Thyroid gland (tissue), 4 donors: Measurements from ENCODE around the gene SEPTIN1.

ENCODE experiments used
- POLR2A ChIP-seq, 2 donors: fragments of 450-650 bp; IDR thresholded peaks; one replicate each; pipeline ENCODE4 v1.6.1; 2017; ENCODE audit warnings: antibody characterized with exemption in 2 of 2, mild to moderate bottlenecking in 2 of 2, moderate library complexity in 1 of 2
- TF ChIP-seq, protein P1 (sequence below), 6 experiments: fragments of 200-600 bp in 3 of 6; fragments of 450-650 bp in 3 of 6; sonication (generic) in 3 of 6; IDR thresholded peaks; one replicate each; pipeline ENCODE4 v1.5.1; 2016 to 2019; ENCODE audit warnings: antibody characterized with exemption in 6 of 6, mild to moderate bottlenecking in 2 of 6, inconsistent platforms in 1 of 6, moderate library complexity in 1 of 6

DNA sequence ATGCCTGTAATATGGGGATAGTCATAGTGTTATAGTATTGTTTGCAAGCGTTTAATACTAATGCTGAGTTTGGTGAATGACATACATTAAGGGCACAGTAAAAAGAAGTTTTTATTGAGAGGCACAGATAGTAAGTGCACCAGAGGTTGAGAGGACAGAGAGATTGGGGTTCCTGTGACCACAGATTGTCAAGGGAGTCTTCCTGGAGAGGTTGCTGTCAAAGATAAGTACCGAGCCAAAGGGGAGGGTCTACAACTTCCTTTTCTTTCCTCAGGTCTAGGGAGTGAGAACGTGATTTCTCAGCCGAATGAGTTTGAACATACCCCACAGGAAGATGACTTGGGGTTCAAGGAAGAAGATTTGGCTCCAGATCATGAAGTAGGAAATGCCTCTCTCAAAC is 14.7 kb upstream of the SEPTIN1 start:
- TF ChIP-seq POLR2A (IDR thresholded peaks at IDR 0.05): no peak
- TF ChIP-seq, protein P1, sequence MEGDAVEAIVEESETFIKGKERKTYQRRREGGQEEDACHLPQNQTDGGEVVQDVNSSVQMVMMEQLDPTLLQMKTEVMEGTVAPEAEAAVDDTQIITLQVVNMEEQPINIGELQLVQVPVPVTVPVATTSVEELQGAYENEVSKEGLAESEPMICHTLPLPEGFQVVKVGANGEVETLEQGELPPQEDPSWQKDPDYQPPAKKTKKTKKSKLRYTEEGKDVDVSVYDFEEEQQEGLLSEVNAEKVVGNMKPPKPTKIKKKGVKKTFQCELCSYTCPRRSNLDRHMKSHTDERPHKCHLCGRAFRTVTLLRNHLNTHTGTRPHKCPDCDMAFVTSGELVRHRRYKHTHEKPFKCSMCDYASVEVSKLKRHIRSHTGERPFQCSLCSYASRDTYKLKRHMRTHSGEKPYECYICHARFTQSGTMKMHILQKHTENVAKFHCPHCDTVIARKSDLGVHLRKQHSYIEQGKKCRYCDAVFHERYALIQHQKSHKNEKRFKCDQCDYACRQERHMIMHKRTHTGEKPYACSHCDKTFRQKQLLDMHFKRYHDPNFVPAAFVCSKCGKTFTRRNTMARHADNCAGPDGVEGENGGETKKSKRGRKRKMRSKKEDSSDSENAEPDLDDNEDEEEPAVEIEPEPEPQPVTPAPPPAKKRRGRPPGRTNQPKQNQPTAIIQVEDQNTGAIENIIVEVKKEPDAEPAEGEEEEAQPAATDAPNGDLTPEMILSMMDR (IDR thresholded peaks at IDR 0.05): no peak
